GM19467 (cell line): Measurements from ENCODE around the gene IGF2.
"Not testable (repeated sequence)": the region's sequence is repeated elsewhere in the genome, so short reads cannot be mapped to it uniquely, and the experiment has no call there.

ENCODE experiments used
- ATAC-seq: cut with Tn5 transposase; IDR thresholded peaks from one replicate; pipeline ENCODE4 v1.9.1; 2021; ENCODE audit warnings: mild to moderate bottlenecking, moderate library complexity; ENCODE audit not compliant: unreplicated experiment

The IGF2 gene, protein sequence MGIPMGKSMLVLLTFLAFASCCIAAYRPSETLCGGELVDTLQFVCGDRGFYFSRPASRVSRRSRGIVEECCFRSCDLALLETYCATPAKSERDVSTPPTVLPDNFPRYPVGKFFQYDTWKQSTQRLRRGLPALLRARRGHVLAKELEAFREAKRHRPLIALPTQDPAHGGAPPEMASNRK

DNA sequence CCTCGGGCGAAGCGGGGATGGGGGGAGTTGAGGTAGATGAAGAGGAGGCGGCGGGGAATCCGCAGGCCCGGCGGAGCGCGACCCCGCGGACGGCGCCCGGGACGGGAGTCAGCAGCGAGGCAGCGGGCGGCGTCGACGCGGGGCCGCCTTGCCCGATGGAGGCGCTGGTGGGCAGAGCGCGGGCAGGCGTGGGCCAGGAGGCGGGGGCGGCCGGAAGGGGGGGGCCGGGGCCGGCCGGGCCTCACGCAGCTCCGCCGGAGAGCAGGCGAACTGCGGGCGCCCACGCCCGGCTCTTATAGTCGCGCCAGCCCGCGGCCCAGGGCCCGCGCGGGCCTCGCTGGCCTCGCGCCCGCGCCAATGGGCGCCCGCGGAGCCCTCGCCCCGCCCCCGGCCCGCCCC lies at the start of gene IGF2:
IGF2 (minus strand) TSS at position 267 of the 399 bp plus-strand sequence. CDS start 3,866 bp downstream, outside the sequence.
- ATAC-seq, result no peak

DNA sequence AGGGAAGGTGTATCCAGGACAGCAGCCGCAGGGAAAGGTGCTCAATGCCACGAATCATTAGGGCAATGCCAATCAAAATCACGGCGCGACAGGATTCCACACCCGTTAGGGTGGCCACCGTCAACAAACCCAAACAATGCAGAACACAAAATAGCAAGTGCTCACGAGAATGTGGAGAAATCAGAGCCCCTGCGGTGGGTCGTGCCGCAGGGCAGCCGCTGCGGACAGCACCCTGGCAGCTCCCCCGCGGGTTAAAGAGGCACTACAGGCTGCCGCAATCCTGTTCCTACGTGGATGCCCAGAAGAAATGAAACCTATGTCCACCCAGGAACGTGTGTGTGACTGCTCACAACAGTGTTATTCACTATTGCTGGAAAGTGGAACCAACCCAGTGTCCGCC lies 49.6 kb upstream of the IGF2 start:
- no peak for ATAC-seq

DNA sequence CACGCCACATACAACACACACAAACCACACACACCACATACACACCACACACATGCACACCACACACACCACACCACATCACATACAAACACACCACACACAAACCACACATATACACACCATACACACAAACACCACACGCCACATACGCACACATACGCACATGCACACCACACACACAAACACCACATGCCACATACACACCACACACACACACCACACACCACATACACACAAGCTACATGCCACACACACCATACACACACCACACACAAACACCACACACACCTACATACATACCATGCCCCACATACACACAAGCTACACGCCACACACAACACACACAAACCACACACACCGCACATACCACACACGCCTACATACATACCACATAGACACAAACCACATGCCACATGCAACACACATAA lies 48.1 kb upstream of the IGF2 start:
- no peak for ATAC-seq

DNA sequence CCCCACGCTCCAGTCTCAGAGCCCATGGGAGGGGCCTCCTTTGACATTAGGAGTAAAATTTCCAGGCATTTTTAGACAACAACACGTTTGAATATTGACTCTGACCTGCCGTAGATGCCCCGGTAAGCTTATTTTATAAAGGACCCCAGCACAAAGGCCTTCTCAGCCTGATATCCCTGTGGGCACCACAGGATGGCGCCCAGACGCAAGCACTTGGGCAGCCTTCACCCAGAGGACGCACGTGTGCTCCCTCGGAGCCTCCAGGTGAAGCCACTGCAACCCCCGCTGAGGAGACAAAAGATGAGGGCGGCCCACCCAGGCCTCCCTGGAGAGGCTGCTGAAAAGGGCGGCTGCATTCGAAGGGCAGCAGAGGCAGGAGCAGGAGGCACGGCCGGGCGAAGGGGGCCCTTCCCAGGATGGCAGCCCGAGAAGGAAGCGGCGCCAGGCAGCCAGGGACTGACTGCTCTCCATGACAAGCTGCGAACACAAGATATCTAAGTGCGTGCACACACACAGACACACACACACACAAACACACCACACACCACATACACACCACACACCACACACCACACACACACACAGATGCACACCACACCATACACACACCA lies 47.6 kb upstream of the IGF2 start:
- no peak for ATAC-seq

DNA sequence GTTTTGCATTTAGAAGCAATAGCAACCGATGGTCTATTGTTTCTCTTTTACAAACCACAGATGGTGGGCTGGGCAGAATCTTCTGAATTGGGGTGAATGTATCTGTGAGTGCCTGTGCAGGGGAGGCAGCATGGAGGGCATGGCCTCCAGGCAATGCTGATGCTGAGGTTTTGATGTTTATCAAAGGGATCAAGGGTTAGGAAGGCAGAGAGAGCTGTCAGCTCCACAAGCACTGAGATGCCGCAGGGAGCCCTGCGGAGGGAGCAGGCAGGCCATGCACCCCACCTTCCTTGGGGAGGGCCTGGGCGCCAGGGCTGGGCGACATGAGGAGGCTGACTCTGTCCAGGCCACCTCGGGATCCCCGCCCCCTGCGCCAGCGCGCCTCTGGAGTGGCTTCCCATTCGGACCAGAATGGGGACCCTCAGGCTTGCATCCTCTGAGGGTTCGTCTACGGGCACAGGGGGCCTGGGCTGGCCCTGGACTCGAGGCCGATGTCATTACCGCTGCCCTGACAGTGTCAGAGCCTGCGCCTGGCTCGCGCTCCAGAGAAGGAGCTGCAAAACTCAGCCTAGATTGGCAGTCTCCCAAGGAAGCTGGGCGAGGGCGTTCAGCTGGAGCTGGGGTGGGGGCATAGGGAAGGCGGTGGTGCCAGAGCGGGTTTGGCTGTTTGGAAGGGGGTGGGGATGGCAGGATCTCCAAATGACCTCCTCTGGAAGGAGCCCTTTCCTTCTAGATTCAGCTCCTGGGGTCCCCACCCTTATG lies 46.3 kb upstream of the IGF2 start:
- ATAC-seq, result no peak

DNA sequence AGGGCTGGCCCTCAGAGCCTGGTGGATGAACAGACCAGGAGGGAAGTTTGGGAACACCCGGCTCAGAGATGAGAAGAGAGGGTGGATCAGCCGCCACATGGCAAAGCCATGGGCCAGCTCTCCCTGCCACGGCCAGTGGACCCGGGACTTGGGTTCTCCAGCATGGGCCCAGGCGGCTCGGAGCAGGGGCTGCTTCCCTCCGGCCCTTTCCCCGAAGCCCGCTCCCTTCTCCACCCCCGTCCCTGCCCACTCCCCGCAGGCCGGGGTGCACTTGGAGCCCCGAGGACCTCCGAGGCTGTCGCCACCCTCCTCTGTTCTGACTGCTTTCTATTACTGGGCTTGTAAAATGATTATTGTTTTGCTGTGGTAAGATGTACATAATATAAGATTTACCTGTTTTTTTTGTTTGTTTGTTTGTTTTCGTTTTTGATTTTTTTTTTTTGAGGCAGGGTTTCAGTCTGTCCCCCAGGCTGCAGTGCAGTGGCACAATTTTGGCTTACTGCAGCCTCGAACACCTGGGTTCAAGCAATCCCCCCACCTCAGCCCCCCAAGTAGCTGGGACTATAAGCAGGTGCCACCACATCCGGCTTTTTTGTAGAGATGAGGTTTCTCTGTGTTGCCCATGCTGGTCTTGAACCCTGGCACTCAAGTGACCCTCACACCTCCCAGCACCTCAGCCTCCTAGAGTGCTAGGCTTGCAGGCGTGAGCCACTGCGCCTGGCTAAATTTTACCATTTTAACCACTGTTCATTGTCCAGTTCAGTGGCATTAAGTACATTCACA lies 43.7 kb upstream of the IGF2 start:
- no peak for ATAC-seq

DNA sequence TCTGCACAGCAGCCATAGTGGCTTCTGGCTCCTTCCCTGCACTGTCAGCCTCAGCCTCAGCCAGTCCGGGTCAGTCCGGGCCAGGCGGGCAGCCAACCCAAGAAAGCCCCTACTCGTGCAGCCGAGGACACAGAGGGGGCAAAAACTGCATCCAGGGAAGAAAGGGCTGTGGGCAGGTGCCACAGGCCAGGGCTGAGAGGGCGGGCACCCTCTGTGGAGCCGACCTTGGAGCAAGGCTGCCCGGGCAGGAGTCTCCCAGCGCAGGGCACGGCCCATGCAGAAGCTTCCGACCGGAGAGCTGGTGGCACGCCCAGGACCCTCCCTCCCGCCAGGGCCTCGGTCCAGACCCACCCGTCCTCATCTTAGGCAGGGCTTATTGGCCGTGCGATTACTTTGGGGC lies 42.9 kb upstream of the IGF2 start:
- ATAC-seq, result no peak

DNA sequence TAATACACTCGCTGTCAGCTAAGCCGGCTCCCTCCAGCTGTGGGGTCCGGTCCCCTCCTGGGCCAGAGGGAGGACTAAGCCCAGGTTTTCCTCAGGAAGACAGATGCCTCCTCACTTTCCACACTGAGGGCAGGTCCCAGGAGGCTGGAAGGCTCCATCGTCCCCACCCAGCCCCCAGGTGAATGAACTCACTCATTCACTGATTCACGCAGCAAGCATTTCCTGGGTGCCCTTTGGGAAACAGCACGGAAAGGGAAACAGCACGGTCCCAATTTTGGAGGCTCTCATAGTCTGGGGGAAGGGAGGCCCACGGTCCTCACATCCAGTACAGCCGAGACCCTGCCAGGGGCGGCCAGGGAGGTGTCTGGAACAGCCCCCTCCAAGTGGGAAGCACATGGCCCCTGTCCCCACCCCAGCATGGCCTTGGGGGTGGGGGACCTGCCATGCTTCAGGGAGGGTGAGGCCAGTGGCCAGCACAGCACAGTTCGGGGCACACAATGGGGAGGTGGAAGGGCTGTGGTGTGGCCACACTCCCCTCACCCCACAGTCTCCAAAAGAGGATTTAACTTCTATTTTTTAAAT lies 41.7 kb upstream of the IGF2 start:
- ATAC-seq, result no peak

DNA sequence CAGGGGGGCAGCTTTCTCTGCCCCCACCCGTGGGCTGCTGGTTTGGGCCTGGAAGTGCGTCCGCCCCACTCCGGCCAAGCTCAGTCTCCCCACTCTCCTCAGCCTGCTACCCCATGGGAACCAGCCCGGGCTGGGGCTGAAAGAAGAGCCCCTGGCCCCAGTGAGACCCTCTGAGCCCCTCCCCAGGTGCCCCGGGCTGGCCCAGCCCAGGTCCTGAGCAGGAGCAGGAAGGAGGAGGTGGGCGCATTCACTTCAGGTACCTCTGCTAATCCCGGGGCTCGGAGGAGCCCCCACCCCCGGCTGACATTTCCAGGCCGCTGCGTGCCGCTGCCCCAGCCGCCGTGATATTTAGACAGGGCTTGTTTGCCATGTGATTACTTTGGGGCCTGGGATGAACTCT lies 41.2 kb upstream of the IGF2 start:
- ATAC-seq, result no peak

DNA sequence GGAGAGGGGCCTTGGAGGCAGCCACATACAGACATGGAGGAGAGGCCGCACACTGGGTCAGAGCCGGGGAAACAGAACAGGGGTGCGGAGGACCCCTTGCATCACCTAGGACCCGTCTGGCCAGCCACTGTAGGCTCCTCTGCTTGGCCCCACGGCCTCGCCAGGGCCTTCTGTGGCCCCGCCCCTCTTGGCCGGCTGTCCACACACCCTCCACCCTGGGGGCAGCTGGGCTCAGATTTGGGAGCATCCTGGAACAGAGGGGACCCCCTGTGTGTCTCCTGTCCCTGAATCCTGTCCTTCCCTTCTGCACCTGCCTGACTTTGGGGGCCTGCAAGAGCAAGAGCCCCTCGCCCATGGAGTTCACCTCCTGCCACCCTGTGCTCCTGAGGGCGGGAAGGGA lies 40.3 kb upstream of the IGF2 start:
- no peak for ATAC-seq

DNA sequence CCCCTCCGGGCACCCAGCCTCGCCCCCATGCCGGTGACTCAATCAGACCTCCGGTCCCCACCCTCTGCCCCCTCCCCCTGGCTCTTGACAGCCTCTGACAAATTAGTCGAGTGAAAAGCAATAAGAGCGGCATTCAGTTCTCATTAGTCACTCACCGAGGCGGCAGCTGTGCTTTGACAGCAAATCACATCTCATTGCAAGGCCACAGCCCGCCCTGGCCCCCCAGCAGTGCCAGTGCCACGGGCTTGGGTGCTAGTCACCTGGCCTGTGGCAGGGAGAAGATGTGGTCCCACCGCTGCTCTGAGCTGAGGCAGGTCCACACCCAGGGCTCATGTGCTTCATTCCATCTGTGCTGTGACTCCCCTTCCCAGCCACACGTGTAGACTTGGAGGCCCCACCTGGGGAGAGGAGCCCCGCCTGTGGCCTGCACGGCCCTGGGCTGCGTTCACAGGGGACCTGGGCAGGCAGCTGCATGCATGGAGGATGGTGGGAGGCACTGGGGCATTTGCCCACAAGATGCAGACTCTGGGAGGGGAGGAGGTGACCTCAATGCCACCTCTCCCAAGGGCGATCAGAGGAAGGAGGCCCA lies 39.8 kb upstream of the IGF2 start:
- ATAC-seq, result no peak

DNA sequence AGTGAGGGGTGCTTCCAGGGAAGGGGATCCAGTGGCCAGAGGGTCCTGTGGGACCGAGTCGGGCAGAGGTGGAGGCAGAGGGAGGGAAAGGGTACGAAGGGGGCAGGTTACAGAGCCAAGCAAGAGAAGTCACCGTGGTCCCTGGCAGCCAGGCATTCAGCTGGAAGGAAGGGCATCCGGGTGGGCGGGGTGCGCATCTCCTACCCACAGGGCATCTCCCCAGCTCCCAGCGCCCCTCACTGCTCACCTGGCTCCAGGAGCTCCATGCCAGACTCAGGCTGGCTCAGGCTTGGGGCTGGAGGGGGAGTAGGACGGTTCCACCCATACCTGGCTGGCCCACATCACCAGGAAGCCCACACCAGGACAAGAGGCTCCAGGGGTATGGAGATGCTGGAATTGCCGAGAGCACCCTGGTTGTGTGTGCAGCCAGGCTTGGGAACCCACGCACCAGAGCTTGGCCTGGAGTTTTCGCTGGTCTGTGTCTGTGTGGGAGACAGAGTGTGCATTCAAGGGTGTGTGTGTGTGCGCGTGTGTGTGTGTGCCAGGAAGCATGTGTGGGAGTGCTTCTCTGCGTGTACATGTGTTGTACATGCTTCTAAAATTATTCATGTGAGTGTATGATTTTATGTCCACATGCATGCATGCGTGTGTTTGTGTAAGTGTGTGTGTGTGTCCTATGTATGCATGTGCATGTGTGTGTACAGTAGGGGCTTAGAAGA lies 39.0 kb upstream of the IGF2 start:
- not testable (repeated sequence) for ATAC-seq

DNA sequence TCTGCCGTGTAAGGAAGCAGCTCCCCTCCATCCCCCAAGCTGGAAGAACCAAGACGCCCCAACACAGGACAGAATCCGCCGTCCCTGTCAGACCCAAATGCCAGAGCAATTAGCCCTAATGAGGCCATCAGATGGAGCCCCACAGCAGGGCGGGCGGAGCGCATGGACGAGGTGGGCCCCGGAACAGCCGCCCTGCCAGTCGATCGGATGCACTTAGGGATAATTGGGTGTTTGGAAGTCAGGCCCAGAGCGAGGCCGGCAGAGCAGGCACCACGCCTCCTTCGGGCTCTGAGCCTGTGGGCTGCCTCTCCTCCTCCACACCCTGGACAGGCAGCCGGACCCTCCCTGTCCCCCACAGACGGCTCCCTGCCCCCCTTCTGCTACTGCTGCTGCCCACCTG lies 37.9 kb upstream of the IGF2 start:
- ATAC-seq, result no peak

DNA sequence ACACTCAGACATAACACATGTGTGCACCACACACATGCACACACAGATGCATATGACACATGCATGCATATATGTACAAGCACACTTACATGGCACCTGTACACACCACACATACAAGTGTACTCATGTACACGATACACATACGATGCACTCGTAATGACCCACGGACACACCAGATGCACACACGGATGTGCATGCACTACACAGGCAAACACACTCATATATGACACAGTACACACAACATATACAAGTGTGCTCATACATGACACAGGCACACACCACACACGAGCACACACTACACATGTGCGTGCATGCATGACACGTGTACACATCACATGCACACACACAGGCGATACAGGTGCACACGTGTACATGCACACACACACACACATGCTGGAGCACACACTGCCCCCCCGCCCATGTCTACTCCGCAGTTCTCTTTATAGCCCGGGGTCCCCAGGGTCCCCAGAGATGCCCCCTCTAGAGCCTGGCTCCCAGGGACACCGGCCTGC lies 37.3 kb upstream of the IGF2 start:
- no peak for ATAC-seq

DNA sequence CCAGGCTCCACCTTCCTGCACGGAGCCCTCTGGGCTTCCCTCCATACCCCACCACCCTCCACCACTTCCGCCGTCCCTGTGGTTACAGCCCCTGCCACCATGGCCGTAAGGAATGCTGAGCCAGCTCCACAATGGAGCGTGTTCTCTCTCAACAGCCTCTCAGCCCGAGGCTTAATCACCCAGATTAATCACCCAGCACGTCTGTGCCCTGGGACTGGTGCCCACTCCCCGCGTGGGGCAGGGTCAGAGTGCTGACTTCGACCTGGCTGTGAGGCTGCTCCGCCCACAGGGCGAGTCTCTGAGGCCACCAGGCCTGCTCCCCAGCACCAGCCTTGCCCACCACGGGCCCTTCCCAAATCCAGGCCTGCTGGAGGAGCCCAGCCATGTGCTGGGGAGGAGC lies 36.5 kb upstream of the IGF2 start:
- ATAC-seq, result no peak

DNA sequence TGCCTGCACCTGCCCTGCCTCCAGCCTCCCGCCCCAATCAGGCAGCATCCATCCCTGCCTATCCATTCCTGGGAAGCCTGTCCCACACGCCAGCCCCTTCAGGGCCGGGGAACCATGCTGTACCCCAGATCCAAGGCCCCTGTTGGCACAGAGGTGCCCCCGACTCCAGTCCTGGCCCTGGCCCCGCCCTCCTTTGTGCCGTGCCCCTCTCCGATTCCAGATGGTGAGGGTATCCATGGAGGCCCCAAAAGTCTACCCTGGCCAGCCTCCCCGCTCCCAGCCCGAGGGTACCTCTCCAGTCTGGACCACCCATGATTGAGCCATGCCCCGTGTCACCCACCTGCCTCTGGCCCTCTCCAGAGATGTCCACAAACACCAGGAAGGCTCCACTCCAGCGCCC lies 35.2 kb upstream of the IGF2 start:
- ATAC-seq, result no peak

DNA sequence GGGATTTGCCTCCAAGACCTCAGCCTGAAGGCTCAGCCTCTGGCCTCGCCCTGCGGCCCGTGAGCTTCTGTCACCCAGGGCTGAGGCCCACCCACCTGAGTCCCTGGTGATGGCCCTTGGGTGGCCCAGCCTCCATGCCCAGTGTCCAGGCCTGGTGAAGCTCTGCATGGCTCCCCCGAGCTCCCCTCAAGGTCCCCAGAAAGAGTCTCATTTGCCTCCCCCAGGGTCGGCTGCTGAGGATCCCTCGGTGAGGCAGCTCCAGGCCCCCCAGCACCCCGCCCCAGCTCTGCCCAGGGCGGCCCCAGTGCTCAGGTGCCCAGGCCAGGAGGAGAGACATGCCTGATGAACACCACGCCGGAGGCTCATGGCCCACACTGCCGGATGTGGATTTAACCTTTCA lies 34.6 kb upstream of the IGF2 start:
- ATAC-seq, result no peak

DNA sequence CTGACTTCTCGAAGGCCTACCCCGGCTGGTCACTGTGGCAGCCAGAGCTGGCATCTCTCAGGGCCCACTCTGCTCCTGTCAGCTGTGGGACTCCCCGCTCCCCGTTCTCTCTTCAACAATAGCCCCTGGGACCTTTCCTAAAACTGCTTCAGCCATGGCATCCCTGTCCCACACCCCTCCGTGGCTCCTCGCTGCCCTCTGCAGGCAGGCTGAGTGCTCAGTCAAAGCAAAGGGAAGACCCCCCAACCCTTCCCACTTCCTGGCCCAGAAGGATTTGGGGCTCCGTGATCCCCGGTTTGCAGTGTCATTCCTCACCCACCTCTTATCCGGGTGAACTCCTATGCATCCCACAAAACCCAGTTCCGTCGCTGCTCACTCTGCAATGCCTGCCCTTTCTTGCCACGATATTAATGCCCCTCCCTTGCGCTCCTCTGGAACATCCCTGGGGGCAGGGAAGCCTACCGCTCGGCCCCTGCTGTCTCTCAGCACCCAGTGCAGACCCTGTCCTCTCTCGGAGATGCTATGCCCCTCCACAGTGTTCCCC lies 34.0 kb upstream of the IGF2 start:
- no peak for ATAC-seq

DNA sequence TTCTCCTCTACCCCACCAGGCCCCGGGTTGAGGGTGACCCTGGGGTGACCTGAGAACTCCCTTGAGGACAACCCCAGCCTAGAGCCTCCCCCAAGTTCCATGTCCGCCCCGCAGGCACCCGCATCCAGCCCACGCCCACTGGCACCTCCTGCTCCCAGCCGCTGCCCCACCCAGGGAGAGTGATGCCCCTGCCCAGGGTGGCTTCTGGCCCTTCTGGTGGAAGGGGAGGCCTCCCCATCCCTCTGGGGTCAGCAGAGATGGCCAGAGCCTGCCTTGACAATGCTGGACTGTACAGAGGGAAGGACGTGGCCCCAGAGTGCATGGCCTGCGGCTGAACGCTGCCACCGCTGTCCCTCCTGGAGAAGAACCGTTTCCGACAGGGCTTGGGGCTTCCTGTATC lies 33.5 kb upstream of the IGF2 start:
- ATAC-seq, result no peak

DNA sequence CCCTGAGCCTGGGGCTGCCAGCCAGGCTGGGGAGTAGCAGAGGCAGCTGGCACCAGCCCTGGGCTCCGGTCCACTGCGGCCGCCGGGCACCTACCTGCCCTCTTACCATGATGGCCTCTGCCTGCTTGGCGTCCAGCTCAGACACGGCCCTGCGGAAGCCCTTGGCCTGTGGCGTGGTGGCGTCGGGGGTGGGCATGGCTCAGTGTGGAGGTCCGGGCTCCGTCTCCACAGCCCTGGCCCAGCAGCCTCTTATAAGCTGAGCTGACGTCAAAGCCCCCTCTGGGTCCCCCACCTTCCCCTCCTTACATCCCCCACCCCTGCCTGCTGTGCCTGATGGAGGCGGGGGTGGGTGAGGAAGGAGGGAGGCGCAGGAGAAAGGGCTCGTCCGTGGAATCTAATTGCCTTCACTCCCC lies 32.4 kb upstream of the IGF2 start, which contains the start of gene TH:
TH (minus strand) TSS at position 225 of the 413 bp plus-strand sequence; CDS start at position 196, 29 bp downstream.
- no peak for ATAC-seq
